Activated CD8-positive, alpha-beta memory T cell treated with anti-CD3 and anti-CD28 coated beads, Interleukin-2, amount 50 U/mL, for 48 hours (primary cell): ENCODE results near the gene KCNC4.
A peak's percentile ranks its signal among the peaks of the same experiment; 100 is the strongest.

Experiments
- DNase-seq: peaks from one replicate; pipeline ENCODE4 v3.0.0-alpha.2; 2020

KCNC4 gene

DNA sequence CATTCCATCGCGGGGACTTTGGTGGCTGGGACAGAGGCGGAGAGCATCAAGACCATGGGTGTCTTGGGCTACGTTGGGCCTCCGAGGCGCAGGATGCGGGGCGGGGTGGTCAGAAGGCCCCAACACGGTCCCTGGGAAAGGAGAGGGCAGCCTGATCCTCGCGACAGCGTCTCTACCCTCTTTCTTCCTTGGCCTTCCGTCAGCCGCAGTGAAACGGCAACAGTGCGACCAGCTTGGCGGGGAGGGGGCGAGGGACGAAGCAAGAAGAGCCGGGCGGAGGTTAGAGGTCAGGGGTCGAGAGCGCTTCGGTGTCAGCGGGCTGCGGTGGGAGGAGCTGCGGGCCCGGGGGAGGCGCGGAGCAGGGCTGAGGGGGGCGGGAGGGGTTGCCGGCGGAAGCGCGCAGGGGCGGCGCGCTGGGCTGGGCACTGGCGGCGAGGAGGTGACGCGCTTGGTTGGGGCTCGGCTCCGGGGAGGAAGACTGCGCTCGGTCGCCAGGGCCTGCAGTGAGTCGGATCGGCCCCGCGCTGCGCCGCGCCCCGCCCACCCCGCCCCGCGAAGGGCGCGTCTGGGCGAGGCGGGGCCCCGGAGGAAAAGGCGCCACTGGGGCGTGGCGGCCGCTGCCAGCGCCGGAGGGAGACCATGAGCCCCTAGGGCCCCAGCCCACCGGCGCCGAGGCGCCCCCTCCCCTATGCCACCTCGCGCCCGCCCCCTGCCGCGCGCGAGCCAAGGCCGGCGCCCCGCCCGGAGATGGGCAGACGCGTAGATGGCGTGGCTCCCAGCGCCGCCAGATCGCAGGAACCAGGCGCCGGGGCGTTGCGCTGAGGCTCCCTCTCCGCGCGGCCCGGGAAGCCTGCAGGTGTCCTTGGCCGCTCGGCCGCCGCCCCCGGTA lies at the start of gene KCNC4:
Gene KCNC4 (plus strand): TSS at position 600 of the 889 bp plus-strand sequence. CDS start 1,186 bp downstream, outside the sequence.
- DNase-seq = peak; percentile 92

DNA sequence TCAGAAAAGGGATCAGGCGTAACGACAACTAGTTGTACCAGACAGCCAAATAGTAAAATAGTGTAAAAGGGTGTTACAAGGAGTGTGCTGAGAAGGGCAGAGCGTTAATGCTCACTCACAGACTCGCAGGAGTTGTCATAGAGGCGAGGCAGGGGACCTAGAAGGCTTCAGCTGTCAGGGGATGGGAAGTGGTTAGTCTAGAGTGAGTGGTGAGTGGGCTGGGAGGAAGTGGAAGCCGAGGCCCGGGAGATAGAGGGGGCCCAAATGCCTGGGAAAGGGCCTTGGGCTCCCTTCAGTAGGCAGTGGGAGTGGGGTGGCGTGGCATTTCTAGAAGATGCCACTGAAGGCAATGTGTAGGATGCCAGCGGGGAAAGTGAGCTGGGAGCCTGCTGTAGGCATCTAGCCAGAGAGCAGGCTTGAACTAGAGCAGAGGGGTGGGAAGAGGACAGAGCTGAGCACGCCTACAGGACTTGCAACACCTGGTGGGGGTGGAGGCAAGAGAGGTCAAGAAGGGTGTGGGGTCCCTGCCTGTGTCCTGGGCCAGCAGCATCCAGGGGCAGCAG lies 49.5 kb upstream of the KCNC4 start:
- DNase-seq = no peak

DNA sequence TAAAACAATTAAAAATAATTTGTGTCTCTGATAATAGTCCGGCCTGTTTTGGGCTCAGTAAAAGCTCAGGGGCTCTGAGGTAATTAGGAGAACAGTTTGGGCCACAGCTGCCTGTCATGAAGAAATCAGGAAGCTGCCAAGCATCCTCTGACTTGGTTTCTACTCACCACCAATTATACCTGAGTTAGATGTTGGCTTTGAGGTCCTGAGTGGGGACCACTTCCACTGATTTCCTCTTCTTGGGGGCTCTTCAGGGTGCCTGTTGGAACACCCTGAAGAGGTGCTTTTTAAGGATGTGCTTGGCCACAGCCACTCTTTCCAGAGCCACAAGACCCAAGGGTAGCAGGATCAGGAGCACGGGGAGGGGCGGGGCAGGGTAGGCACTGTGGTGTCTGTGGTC lies 48.9 kb upstream of the KCNC4 start:
- DNase-seq = no peak

DNA sequence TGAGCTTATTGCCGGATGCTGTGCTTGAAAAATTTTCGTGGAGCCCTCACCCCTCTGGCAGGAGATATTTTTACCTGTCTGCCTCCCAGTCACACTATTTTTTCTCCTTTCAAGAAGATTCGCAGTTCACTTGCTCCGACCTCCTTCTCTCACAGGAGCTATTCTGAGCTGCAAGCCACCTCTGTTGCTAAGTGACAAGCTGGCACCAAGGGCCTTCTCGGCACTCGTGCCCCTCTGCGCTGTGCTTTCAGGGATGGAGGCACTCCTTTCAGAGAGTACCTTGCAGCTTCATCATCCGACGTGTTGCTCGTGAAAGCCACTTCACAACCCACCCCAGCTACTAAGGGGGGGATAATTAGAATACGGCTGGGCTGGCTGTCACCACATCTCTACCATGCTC lies 48.3 kb upstream of the KCNC4 start:
- no peak for DNase-seq

DNA sequence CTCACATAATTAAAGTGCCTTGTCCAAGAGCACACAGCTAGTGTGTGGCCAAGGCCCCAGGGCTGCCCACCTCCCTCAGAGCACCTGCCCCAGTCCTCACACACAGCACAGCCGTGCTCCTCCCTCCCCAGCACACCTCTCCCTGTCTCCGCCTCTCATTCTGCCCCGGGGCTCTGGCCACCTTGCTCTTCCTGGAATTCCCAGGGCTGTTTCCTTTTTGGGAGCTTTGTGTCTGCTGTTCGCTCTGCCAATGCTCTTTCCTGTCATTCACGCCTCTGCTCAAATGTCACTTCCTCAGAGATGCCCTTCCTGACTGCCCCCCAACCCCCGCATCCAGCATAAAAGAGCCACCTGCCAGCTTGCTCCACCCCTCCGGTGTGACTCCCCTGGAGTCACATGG lies 46.5 kb upstream of the KCNC4 start:
- no peak for DNase-seq

DNA sequence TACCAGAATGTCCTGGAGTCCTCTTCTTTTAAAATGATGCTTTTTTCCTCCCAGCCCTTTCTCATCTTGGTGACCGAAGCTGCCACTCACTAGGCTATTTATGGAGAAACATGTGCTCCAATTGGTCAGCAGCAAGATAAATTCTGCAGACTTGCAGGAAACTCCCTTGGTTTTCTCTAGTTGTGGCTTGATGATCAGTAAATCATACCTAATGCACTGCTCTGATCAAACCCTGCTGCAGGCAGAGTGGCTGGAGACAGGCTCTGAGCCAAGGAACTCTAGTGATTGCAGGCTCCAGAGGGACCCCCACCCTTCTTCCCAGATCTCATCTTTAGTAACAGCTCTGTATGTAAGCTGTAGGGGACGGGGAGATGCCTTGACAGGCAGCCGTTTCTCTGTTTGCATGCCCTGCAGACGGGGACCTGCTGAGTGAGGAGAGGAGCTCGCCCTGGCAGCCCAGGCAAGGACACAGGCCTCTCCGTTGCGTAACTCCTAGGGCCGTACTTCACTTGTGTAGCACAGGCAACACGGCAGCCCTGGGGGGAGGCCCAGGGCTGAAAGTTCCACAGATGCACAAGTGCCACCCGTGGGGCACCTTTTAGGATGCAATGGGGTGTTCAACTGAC lies 45.3 kb upstream of the KCNC4 start:
- no peak for DNase-seq

DNA sequence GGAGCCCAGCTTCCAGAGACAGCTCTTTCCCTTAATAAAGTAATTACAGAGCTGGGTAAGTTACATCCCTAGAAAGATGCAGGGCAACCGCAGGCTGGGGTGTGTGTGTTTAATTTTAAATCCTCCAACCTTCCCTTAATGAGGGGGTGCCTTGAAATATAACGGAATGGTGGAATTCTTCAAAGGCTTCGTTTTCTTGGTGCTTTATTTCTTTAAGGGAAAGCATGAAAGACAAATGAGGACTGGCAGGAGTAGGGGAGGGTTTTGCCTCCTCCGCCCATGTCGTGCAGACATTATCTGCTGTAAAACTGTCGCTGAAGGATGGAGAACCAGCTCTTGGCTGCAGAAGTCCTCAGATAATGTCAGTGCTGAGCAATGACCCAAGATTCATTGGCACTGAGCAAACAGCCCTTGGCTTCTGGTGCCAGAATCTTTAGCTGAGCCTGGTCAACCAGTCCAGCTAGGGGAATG lies 44.3 kb upstream of the KCNC4 start:
- DNase-seq = no peak

DNA sequence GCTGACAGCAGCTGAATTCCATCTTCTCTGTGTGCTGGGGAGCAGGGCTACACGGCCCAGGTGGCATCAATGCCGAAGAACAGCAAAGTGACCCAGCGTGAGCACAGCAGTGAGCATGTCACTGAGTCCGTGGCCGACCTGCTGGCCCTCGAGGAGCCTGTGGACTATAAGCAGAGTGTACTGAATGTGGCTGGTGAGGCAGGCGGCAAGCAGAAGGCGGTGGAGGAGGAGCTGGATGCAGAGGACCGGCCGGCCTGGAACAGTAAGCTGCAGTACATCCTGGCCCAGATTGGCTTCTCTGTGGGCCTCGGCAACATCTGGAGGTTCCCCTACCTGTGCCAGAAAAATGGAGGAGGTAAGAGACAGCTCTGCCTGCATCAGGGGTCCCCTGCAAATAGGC lies 43.3 kb upstream of the KCNC4 start:
- DNase-seq = no peak

DNA sequence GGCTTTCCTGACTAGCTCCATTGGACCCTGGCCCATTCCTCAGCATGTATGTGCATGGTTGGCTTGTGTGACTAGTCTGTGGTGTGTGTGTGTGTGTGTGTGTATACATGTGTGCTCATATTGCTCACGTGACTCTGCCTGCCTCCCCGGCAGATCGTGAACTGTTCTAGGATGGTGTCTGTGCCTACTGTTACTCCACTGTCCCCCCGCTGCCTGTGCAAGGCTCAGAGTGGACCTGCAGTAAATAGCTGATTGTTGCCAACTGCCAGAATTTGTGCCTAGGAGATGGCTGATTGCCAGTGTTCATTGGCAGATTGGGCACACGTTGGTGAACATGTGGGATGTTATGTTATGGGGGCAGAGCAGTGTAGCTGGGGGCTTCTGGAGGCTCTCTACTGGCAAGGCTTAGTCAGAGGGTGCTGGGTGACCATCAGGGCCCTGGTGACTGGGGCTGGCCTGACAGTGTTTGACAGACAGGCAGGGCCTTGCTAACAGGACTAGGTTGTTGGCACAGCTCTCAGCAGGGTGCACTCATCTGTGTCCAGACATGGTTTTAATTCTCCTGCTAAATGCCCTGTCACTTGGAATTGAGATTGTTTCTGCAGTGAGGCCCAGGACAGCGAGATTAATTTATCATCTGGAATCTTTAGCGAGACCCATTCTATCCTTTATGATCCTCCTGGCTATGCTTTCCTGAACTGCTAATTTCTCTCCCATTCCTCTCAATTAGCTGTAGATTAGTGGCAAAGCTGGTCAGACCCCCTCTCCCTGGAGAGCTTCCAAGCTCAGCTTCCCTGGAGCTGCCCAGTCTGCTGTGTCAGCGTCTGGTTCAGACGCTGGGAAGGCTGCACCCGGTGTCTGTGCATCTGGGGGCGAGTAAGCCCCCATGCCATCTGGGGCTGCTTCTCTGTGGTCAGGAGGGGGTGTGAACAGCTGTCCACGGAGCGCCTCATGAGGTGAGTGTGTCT lies 39.1 kb upstream of the KCNC4 start:
- no peak for DNase-seq

DNA sequence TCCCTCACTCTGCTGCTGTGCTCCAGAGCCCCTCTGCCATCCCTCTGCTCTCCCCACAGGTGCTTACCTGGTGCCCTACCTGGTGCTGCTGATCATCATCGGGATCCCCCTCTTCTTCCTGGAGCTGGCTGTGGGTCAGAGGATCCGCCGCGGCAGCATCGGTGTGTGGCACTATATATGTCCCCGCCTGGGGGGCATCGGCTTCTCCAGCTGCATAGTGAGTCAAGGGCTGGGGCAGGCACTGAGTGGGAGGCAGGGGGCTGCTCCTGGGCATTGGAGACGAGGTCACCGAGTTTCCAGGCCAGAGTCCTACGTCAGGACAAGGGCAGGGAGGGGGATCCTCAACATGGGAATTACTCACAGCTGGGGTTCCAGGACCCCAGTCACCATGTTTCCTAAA lies 38.1 kb upstream of the KCNC4 start:
- no peak for DNase-seq

DNA sequence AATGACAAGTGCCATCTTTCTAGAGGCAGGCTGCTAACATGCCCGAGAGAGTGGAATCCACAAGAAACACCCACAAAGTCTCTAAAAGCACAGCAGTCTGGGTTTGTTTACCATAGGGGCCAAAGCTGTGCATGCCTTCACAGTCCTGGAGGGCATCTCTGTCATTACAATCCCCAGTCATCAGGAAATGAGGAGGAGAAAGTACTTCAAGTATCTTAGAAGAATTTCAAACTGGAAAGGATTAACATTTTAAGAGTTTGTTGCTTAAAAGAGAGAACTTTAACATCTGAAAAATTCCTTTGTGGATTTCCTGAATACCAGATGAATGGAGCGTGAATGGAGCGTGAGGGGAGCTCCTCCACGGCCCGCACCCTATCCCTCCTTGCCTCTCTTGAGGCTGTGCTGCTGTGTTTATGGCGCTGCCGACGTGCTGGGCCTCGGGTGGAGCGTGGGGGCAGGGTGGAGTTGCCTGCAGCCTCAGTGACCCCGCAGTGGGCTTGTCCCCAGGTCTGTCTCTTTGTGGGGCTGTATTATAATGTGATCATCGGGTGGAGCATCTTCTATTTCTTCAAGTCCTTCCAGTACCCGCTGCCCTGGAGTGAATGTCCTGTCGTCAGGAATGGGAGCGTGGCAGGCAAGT lies 36.5 kb upstream of the KCNC4 start:
- DNase-seq = no peak

DNA sequence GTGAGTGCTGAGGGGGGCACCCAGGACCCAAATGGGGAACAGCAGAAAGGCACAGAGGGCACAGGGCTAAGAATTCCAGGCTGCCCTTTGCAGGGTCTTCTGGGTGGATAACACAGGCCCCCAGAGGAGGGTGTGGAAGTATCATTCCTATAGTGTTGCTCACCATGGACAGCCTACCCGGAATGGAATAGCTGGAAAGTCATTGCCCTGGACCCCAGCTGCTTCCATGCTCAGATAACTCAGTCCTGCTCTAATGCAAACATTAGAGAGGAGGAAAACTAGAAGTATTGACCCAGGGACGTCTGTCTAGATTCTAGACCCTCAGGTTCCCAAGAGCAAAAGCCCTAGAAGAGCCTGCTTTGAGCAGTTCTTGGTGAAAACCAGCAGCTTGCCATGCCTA lies 35.2 kb upstream of the KCNC4 start:
- no peak for DNase-seq

DNA sequence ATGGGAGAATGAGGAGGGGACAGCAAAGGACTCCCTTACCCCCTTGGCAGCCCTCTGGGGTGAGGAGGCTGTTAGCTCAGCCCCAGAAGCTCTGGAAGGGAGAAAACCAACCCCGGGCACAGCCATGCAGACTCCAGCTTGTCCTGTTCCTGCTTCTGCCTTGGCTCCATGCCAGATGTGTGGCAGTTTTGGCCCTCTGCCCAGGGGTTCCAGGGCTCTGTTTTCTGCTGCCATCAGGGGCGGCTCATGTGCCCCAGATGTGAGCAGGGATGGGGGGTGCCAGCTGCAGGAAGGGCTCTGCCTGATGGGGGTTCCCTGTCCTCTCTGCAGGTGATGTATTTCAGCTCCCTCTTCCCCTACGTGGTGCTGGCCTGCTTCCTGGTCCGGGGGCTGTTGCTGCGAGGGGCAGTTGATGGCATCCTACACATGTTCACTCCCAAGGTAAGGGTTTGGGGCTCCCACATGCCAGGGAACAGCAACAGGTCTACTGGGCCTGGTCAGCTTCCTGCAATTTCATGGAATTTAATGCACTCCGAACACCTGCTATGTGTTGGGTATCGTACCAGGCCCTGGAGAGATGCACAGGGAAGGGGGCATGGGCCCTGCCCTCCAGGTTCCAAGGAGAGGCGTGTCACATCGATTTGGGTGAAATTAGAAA lies 33.7 kb upstream of the KCNC4 start:
- no peak for DNase-seq

DNA sequence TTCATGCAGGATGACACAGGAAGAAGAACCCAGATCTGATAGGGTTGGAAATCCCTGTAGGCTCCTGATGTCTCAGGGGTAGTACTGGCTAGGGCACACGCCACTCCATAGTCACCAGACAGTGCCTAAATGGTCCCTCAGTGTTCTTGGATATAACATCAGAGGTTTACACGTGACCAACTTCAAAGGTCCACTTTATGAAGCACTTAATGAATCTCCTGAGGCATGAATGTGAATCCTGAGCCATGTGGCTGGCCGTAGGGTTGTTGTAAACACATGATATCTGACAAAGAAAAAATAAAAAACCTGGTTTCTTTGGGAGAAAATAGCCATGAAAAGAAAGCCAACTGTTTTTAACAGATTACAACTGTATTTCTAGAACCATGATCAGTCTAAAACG lies 32.3 kb upstream of the KCNC4 start:
- DNase-seq = no peak

DNA sequence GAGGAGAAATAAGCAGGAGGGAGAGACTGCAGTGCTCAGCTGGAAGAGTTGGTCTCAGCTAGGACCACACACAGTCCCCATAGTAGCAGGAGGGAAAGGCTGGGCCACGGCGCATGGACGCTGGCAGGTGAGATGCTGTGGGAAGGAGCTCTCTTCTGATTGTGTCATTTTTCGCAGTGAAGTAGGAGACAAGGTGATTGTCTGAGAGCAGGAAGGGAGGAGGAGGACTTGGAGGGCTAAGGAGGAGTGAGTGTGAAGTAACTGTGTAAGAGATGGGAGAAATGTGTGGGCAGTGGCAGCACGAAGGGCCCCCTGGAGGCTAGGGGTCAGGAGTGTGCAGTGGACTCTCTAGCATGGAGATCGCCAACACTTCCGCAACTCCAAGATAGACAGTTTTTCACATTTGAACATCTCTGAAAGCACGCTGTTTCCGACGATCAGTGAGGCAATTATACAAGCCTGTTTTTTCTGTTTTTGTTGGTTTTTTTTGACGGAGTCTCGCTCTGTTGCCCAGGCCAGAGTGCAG lies 26.4 kb upstream of the KCNC4 start:
- no peak for DNase-seq

DNA sequence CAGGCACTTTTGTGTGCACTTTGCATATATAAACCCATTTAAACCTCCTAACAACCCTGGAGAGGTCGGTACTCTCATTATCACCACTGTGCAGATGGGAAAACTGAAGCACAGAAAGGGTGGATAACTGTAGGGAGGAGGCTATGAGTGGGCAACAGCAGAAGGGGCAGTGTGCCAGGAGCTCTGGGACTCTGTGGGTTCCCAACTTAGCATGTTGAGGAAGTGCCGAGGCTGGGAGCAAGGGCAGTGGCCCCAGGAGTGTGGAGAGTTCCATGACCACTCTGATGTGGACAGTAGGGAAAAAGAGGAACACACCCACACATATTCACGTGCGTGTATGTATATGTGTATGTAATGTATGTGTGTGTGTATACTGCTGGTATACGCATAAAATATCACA lies 25.7 kb upstream of the KCNC4 start:
- DNase-seq = no peak

DNA sequence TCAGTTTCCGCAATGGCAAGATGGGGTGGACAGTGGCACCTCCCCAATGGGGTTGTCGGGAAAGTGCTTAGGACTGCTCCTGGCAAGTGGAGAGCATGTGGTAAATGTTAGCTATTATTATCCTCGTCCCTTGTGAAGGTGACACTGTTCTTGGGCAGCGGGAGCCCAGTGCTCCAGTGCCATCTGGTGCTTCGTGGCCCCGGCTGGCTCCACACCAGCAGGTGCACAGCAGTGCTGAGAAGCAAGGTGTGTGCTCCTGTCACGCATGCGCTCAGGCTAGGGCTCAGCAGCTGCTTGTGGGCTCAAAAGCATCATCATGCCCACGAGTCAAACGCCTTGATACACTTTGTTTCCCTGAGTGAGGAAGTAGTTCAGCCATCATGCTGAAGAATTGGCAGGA lies 24.9 kb upstream of the KCNC4 start:
- no peak for DNase-seq

DNA sequence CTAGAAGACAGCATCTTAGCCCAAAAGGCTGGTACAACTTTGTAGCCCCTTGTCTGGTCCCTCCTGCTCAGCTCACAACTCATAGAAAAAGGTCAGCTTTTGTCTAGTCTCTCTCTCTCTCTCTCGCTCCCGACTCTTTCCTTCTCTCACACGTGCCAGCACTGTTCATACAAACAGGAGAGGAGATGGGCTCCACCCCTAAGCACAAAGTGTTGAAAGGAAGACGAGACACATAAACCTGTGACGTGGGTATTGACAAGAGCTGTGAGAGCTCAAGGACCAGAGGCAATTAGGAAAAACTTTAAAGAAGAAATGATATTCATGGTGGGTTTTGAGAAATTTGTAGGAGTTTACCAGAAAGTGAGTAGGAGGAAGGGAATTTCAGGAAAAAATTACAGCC lies 23.6 kb upstream of the KCNC4 start:
- DNase-seq = no peak

DNA sequence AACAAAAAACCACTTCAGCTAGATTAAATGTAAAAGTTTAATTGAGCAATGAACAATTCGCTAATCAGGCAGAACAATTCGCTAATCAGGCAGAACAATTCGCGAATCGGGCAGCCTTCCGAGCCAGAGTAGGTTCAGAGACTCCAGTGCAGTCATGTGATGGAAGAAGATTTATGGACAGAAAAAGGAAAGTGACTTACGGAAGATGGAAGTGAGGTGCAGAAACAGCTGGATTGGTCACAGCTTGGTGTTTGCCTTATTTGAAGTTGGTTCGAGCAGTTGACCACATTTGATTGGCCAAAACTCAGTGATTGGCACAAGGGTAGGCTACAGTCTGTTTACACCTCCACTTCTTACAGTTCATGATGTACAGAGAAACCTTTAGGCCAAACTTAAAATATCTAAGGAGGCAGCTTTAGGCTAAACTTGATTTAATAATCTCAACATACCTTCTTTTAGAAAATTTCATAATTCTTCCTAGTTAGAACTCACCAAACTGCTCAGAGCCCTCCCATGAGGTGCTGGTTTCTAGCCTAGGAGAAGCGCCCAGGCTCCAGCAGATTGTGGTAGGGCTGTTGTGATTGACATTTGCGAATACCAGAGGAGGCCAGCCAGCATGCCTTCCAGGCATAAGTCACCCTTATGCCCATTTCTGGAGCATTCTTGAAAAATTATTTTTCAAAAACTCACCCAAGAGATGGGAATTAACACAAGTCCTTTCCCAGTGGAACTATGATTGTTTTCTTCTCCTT lies 22.8 kb upstream of the KCNC4 start:
- no peak for DNase-seq

DNA sequence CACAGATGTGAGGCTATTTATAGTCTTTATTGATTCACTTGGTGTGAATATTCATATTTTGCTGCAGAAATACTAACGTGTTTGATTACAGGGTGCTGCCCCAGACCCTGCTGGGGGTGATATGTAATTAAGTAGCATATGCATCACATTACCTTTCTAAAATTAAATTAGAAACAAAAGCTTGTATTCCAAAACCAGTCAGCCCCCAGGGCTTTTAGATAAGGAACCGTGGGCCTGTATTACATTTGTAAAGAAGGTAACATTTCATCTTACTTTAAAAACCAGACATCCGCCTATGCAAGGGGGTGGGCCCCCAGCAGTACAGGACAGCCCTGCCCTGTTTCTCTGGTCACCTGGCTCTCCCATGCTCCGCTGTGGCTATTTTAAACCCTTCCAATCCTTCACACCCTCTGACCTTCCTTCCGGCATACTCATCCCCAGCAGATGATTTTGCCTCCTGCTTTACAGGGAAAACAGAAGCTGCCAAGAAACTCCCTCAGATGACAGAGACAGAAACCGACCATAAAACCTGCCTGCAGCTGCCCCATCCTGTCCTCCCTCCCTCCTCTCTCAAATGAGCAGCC lies 22.0 kb upstream of the KCNC4 start:
- DNase-seq = no peak
